Heart right ventricle (tissue), 16 donors: Measurements from ENCODE around the gene TPRG1L. TPM values are rescaled to one million over a fixed set of nuclear protein-coding genes. Genes with fewer than 3 reads are reported as not detected.

ENCODE experiments used
- ATAC-seq, 8 donors: fragments of 200-7000 bp; cut with Tn5 transposase; one replicate each; pipeline ENCODE4 v1.9.1; 2020; ENCODE audit warnings: mild to moderate bottlenecking in 8 of 8, moderate library complexity in 8 of 8, moderate number of reproducible peaks in 1 of 8
- DNase-seq, 2 donors: peaks; one replicate each; pipeline ENCODE4 v3.0.0-alpha.2; 2020
- H3K27ac ChIP-seq, 10 donors: fragments of 200-600 bp; sonication (generic) in 2 of 10; one replicate each; pipeline versions ENCODE4 v1.5.0 to v1.8.0; 2020 to 2022; ENCODE audit warnings: mild to moderate bottlenecking in 3 of 10
- H3K27me3 ChIP-seq, 7 donors: fragments of 200-600 bp; one replicate each; pipeline ENCODE4 v1.8.0; 2021 to 2022; ENCODE audit warnings: mild to moderate bottlenecking in 2 of 7
- H3K36me3 ChIP-seq, 9 donors: fragments of 200-600 bp; sonication (generic) in 1 of 9; one replicate each; pipeline versions ENCODE4 v1.5.0 to v1.8.0; 2020 to 2022; ENCODE audit warnings: mild to moderate bottlenecking in 2 of 9
- H3K4me1 ChIP-seq, 9 donors: fragments of 200-600 bp; sonication (generic) in 1 of 9; one replicate each; pipeline versions ENCODE4 v1.5.0 to v1.8.0; 2020 to 2022; ENCODE audit warnings: mild to moderate bottlenecking in 4 of 9
- H3K4me3 ChIP-seq, 10 donors: fragments of 200-600 bp; sonication (generic) in 2 of 10; one replicate each; pipeline versions ENCODE4 v1.5.0 to v1.8.0; 2020 to 2022; ENCODE audit warnings: mild to moderate bottlenecking in 7 of 10, moderate library complexity in 2 of 10
- H3K9me3 ChIP-seq, 11 donors: fragments of 200-600 bp in 10 of 11; sonication (generic) in 2 of 11; one replicate each; pipeline versions ENCODE4 v1.5.0 to v1.8.0; 2013 to 2022; ENCODE audit warnings: mild to moderate bottlenecking in 2 of 11, control low read depth in 1 of 11, moderate library complexity in 1 of 11
- WGBS, 2 donors: extraction: QIAGEN DNeasy Blood & Tissue Kit; methylation state at CpG; one replicate each; pipeline ENCODE4 v1.1.7; 2013; ENCODE audit warnings: inconsistent platforms in 1 of 2; 5-methylcytosine and 5-hydroxymethylcytosine counted together
- intact Hi-C, 10 donors: fragments of 100-400 bp; cut with DNase I; formaldehyde crosslinking; loops; one replicate each; pipeline versions ENCODE4 v1.11.1 to v1.14.2; 2022
- polyA plus RNA-seq, 2 donors: library from polyadenylated mRNA; stranded (reverse); fragments of 200-250 nt; gene quantifications; one replicate each; pipeline ENCODE4 v1.2.3, GENCODE V29; 2013
- total RNA-seq, 10 donors: library from RNA; stranded (reverse); fragmentation: NEBNext Ultra II Directional in 3 of 10; extraction: Animal tissue kit (Norgen Biotek cat#: 25700) in 3 of 10; gene quantifications; one replicate each; pipeline versions ENCODE4 v1.2.1 to v1.2.4, GENCODE V29; 2021 to 2023
- TF ChIP-seq, protein P1 (sequence below), 9 donors: fragments of 200-600 bp; sonication (generic) in 2 of 9; IDR thresholded peaks; one replicate each; pipeline versions ENCODE4 v1.5.0 to v1.8.0; 2021 to 2022; ENCODE audit warnings: antibody characterized with exemption in 9 of 9, mild to moderate bottlenecking in 5 of 9, moderate library complexity in 1 of 9
- donor health status: Arrhythmogenic right ventricular cardiomyopathy.
- donor health status: ischemic (EF 13 %, LVEDD 7.1; RV severe dilation, severe dysfunction).
- donor health status: healthy with polysubstance abuse.
- donor health status: DM: no; HTN: yes; CAD: no.
- donor health status: DM: no; HTN: no; CAD: no.
- donor health status: ischemic (EF 25% LVEDD 6.9; RV normal size, moderate dysfunction).
- donor health status: ischemic (EF 25% LVEDD 5.7; RV mildly dilated, moderate dysfunction).
- donor health status: healthy.
- donor health status: DM: yes; HTN: yes; CAD: no.
- donor health status: Ischemic cardiomyopathy.
- donor health status: ischemic (EF 35%, LVEDD 5.7; RV mildly dilated, moderate dysfunction).
- donor health status: nonischemic (EF 11% LVEDD 7.7; RV severe dilation, severe dysfunction).
- donor health status: DM: yes; HTN: yes; CAD: no.
- donor health status: PGD.
- donor health status: ischemic (EF 29% LVEDD 5.4; RV normal size, mild dysfunction).
- donor health status: nonischemic (EF 23%, LVEDD 6.1; RV moderate dilation, normal function).

Gene TPRG1L
- total and polyA plus RNA-seq, 12 donors: 15.1 to 60.7 (median 49.0) TPM

DNA sequence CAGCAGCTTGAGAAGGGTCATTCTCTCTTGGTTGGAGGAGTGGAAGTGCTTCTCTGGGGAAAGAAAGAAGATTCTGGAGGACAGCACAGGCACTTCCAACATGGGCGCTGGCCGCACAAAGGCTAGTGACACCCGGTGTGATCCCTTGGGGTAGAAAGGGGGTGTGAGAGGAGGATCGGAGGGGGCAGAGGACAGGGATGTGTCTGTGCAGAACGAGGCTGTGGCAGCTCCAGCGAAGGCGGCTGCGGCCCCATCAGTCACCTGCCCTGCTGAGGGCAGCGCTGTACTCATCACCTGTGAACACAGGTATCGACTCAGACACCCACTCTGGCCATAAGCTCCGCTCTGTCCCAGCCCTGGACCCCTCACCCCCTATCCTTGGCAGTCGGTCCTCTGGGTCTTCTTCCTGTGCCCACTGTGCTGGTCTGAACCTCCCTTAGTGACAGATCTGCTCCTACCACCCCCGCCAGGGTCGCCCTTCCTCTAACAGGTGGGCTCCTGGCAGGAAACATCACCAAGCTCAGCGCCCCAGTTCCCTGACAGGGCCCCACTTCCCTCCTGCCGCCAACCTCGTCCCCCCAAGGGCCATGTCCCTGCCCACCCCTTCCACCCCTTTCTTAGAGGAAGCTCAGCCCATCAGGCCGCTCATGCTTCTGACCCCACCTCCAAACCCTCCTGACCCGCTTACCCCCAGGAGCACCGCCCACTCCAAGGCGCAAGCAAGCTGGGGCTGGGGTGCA is 47.6 kb downstream of the TPRG1L start:
- Histone ChIP-seq H3K27me3 (peaks cover 0 to 26% (median 3%) of the 10 kb centered on the region in 7 donors), H3K9me3 (no peaks in the 10 kb centered on the region), H3K27ac (no peak overlapping the region), H3K4me1 (peaks cover 0 to 22% (median 12%) of the 10 kb centered on the region in 9 donors), H3K36me3 (no peaks in the 10 kb centered on the region), H3K4me3 (no peak overlapping the region)
- DNase-seq (peak in 1 of 2 donors; percentile 4), ATAC-seq (no peak)
- TF ChIP-seq, protein P1, sequence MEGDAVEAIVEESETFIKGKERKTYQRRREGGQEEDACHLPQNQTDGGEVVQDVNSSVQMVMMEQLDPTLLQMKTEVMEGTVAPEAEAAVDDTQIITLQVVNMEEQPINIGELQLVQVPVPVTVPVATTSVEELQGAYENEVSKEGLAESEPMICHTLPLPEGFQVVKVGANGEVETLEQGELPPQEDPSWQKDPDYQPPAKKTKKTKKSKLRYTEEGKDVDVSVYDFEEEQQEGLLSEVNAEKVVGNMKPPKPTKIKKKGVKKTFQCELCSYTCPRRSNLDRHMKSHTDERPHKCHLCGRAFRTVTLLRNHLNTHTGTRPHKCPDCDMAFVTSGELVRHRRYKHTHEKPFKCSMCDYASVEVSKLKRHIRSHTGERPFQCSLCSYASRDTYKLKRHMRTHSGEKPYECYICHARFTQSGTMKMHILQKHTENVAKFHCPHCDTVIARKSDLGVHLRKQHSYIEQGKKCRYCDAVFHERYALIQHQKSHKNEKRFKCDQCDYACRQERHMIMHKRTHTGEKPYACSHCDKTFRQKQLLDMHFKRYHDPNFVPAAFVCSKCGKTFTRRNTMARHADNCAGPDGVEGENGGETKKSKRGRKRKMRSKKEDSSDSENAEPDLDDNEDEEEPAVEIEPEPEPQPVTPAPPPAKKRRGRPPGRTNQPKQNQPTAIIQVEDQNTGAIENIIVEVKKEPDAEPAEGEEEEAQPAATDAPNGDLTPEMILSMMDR (IDR thresholded peaks at IDR 0.05): no peak
- intact Hi-C loops: no loop called here
- WGBS, 2 donors: 79 to 86% methylated on average over 21 of the region's 21 CpGs

DNA sequence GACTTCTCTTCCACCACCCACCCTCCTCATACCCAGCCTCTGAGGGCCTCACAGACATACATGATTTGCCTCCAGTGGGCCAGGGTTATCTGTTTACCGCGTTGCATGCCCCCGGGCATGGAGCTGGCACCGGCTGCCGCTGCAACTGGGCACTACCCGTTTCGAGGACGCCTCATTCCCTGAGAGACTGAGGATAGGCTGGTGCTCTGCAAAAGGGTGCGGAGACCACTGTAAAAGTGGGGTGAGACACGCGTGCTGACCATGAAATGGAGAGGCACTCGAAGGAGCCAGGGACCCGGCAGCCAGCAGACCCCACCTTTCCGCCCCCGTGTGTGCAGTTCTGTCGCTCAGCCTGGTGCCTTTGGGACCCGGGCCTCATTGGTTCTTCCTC is 48.2 kb downstream of the TPRG1L start:
- Histone ChIP-seq H3K36me3 (no peaks in the 10 kb centered on the region), H3K9me3 (no peaks in the 10 kb centered on the region), H3K27ac (no peak overlapping the region), H3K4me3 (no peak overlapping the region), H3K4me1 (peaks cover 0 to 28% (median 12%) of the 10 kb centered on the region in 9 donors), H3K27me3 (peaks cover 0 to 26% (median 3%) of the 10 kb centered on the region in 7 donors)
- ATAC-seq: no peak
- intact Hi-C loops: no loop called here
- WGBS, 2 donors: 86 to 87% methylated on average over 17 of the region's 17 CpGs
- DNase-seq: no peak
- TF ChIP-seq, protein P1 (IDR thresholded peaks at IDR 0.05): no peak

DNA sequence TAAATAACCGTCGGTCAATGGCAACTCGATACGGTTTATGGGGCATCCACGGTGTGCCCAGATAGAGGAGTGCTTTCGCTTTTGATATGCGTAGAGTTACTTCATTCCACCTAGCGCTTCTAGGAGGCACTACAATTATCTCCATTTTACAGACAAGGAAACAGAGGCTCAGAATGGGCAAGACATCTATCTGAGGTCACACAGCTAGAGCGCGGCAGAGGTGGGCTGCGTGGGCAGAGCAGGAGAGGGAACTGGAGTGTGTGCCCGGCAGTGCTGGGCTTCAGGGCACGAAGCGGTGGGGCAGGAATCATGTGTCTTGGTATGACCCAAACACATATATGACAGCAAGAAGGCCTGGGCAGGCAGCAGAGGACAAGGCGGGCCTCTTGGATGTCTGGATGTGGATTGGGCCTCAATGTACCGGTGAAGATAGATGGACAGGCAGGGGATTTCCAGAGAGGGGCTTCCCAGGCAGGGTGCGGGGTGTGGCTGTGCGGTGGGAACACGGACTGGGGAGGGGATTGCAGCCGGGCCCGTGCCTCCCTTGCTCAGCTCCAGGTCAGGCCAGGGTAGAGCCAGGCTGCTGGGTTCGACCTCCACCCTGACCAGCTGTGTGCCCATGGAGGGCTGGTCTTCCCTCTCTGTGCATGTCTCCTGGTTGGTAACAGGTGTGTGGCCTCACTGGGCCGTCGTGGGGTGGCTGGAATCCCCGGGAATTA is 48.7 kb downstream of the TPRG1L start:
- no peak for ATAC-seq
- Histone ChIP-seq H3K36me3 (no peaks in the 10 kb centered on the region), H3K27ac (no peak overlapping the region), H3K27me3 (peaks cover 0 to 26% (median 3%) of the 10 kb centered on the region in 7 donors), H3K4me3 (no peak overlapping the region), H3K4me1 (peaks cover 0 to 31% (median 14%) of the 10 kb centered on the region in 9 donors), H3K9me3 (no peaks in the 10 kb centered on the region)
- intact Hi-C loops: no loop called here
- WGBS, 2 donors: 87 to 89% methylated on average over 25 of the region's 25 CpGs
- TF ChIP-seq, protein P1 (IDR thresholded peaks at IDR 0.05): no peak
- DNase-seq: peak in 1 of 2 donors; percentile 3

DNA sequence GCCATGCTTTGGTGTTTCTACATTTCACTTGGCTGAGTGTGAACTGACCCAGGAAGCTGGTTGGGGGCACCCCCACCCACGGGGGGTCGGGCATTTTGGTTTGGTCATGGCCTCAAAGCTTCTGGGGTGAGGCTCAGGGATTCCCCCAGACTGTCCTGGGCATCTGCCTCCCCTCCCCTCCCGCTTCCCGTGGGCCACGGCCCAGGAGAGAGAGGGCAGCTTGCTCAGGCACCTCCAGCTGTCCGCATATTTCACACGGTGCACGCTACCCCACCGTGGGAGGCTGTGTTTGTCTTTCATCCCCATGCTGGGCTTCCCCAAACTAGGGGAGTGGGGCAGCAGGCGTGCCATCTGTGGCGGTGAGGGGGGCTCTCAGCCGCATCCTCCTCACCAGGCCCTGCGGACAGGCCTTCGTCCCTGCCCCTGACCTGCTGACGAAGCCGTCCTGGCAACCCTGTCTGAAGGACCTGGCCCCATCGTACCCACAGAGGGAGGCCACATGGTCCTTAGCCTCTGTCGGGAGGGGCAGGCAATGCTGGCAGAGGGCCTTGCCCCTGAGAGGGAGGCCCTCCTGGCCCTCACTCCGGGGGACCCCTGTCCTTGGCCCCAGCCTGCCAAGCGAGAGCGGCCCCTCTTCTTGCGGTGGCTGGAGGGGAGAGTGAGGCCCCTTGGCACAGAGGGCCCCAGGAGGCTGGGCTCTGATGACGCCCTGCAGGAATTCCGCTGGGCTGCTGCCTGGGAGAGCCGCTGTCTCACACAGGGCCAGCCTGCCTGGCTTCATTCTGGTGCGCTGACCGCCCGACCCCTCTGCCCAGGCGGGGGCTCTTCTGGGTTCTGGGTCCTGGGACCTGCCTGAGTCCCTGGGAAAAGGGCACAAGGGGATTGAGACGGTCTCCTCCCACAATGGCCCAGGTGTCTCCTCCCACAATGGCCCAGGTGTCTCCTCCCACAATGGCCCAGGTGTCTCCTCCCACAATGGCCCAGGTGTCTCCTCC is 49.6 kb downstream of the TPRG1L start:
- WGBS, 2 donors: 54 to 66% methylated on average over 30 of the region's 30 CpGs
- H3K4me3 ChIP-seq: no peak overlapping the region
- TF ChIP-seq, protein P1 (IDR thresholded peaks at IDR 0.05): no peak
- ATAC-seq (no peak), DNase-seq (peak in 1 of 2 donors; percentile 5)
- intact Hi-C loops: no loop called here
- H3K9me3 ChIP-seq: no peaks in the 10 kb centered on the region
- H3K4me1 ChIP-seq: peaks cover 0 to 26% (median 5%) of the 10 kb centered on the region in 9 donors
- H3K36me3 ChIP-seq: no peaks in the 10 kb centered on the region
- peaks cover 0 to 26% (median 3%) of the 10 kb centered on the region in 7 donors for H3K27me3 ChIP-seq
- no peak overlapping the region for H3K27ac ChIP-seq
